Transverse colon (tissue), 4 donors: ENCODE measurements around the gene GPR152. TPM values are rescaled to one million over a fixed set of nuclear protein-coding genes. Genes with fewer than 3 reads are reported as not detected.
"Not testable (repeated sequence)": the region's sequence is repeated elsewhere in the genome, so short reads cannot be mapped to it uniquely, and the experiment has no call there.

Experiments used
- DNase-seq: peaks from one replicate; pipeline ENCODE4 v3.0.0-alpha.2; 2019
- H3K27ac ChIP-seq, 4 donors: fragments of 200-600 bp; sonication (generic); 2 replicates each; pipeline ENCODE4 v1.5.1; 2016 to 2018; ENCODE audit warnings: inconsistent platforms in 4 of 4
- H3K27me3 ChIP-seq: fragments of 200-600 bp; sonication (generic); 2 replicates; pipeline ENCODE4 v1.5.1; 2017; ENCODE audit warnings: inconsistent platforms
- H3K36me3 ChIP-seq, 4 donors: fragments of 200-600 bp; sonication (generic); 2 replicates each; pipeline ENCODE4 v1.5.1; 2017 to 2019; ENCODE audit warnings: inconsistent platforms in 4 of 4
- H3K4me1 ChIP-seq, 4 donors: fragments of 200-600 bp; sonication (generic); 2 replicates each; pipeline ENCODE4 v1.5.1; 2017 to 2020; ENCODE audit warnings: inconsistent platforms in 4 of 4
- H3K4me3 ChIP-seq, 4 donors: fragments of 200-600 bp; sonication (generic); 1 replicate in 1 of 4; 2 replicates in 3 of 4; pipeline versions ENCODE4 v1.5.1 to v1.6.1; 2017 to 2019; ENCODE audit warnings: inconsistent platforms in 4 of 4
- H3K9me3 ChIP-seq, 2 donors: fragments of 200-600 bp; sonication (generic); 2 replicates each; pipeline ENCODE4 v1.5.1; 2017 to 2019; ENCODE audit warnings: inconsistent platforms in 2 of 2
- CTCF ChIP-seq, 5 experiments: fragments of 200-600 bp in 3 of 5; fragments of 450-650 bp in 2 of 5; sonication (generic) in 3 of 5; IDR thresholded peaks; 1 replicate in 2 of 5; 2 replicates in 3 of 5; pipeline ENCODE4 v1.5.1; 2016 to 2017; ENCODE audit warnings: antibody characterized with exemption in 5 of 5, inconsistent platforms in 3 of 5, mild to moderate bottlenecking in 2 of 5, moderate library complexity in 1 of 5
- EP300 ChIP-seq: sonication (generic); formaldehyde crosslinking; IDR thresholded peaks from one replicate; pipeline ENCODE4 v1.6.1; 2017; ENCODE audit warnings: antibody characterized with exemption, low read depth
- POLR2A ChIP-seq: fragments of 450-650 bp; IDR thresholded peaks from one replicate; pipeline ENCODE4 v1.6.1; 2016; ENCODE audit warnings: antibody characterized with exemption, mild to moderate bottlenecking, moderate library complexity
- POLR2AphosphoS5 ChIP-seq, 3 donors: sonication (generic); formaldehyde crosslinking; IDR thresholded peaks; one replicate each; pipeline ENCODE4 v1.6.1; 2016; ENCODE audit warnings: antibody characterized with exemption in 3 of 3
- WGBS, 2 donors: methylation state at CpG; one replicate each; pipeline ENCODE4 v1.1.5; 2018; ENCODE audit warnings: low coverage in 1 of 2; 5-methylcytosine and 5-hydroxymethylcytosine counted together
- in situ Hi-C, 4 donors: fragments of 200-750 bp; cut with MboI; loops; one replicate each; pipeline versions ENCODE4 v1.15.0 to v1.15.1; 2017; ENCODE audit warnings: low sequenced_read_pairs in 3 of 4, low pct_ligation_motif_present in 1 of 4, low pct_unique_long_range_greater_than_20kb in 1 of 4
- intact Hi-C: fragments of 100-400 bp; cut with DNase I; formaldehyde crosslinking; loops from one replicate; pipeline ENCODE4 v1.15.1; 2023; ENCODE audit warnings: low total_unique reads
- total RNA-seq, 4 donors: library from RNA; depleted of rRNA; stranded (reverse); fragments of >200 nt; gene quantifications; one replicate each; pipeline ENCODE4 v1.1.0, GENCODE V29; 2016

The GPR152 gene
- total RNA-seq, 4 donors from 2014 or later = not detected

GRCh38 chr11:67428052-67429001 is 24.2 kb downstream of the GPR152 start, which contains the start of gene RPS6KB2:
Gene RPS6KB2 (plus strand): TSS chr11:67428494. CDS start chr11:67428546, 52 bp downstream.
- intact Hi-C loops (no loop called here), in situ Hi-C loops (no loop called here)
- no peaks in the 10 kb centered on the region for H3K27me3 ChIP-seq
- peak; percentile 95 for TF ChIP-seq POLR2A
- TF ChIP-seq EP300 = no peak
- TF ChIP-seq CTCF (IDR thresholded peaks at IDR 0.05) = no peak
- TF ChIP-seq POLR2AphosphoS5 (IDR thresholded peaks at IDR 0.05) = peak; percentile 95 to 98 (median 95)
- H3K4me3 ChIP-seq = peak within 1 kb of the TSS; percentile 85 to 95 (median 88)
- H3K27ac ChIP-seq = peak within 1 kb of the TSS; percentile 91 to 95 (median 94)
- peak; percentile 100 for DNase-seq
- H3K4me1 ChIP-seq = peaks cover 11 to 19% (median 15%) of the 10 kb centered on the region in 4 donors
- no peaks in the 10 kb centered on the region for H3K9me3 ChIP-seq
- H3K36me3 ChIP-seq = peaks cover 0 to 15% (median 7%) of the 10 kb centered on the region in 4 donors
- WGBS, 2 donors = 0 to 1% methylated on average over 10 to 66 of the region's 68 CpGs

GRCh38 chr11:67427364-67427859 is 25.1 kb downstream of the GPR152 start:
- in situ Hi-C loops, intact Hi-C loops: not testable (repeated sequence)

GRCh38 chr11:67423891-67424613 is 28.5 kb downstream of the GPR152 start:
- 91 to 100% methylated on average over 1 to 33 of the region's 34 CpGs for WGBS, 2 donors
- no peak for DNase-seq
- intact Hi-C loops = no loop called here
- Histone ChIP-seq H3K27me3 (no peaks in the 10 kb centered on the region), H3K4me3 (no peak overlapping the region), H3K4me1 (peaks cover 19 to 25% (median 23%) of the 10 kb centered on the region in 4 donors), H3K36me3 (no peaks in the 10 kb centered on the region), H3K27ac (no peak overlapping the region), H3K9me3 (no peaks in the 10 kb centered on the region)
- TF ChIP-seq EP300 = no peak
- no peak for TF ChIP-seq POLR2A
- TF ChIP-seq CTCF (IDR thresholded peaks at IDR 0.05) = no peak
- no peak for TF ChIP-seq POLR2AphosphoS5 (IDR thresholded peaks at IDR 0.05)
- in situ Hi-C loops = no loop called here

More at GRCh38 chr11:67427364-67427859, 25.1 kb downstream of the GPR152 start:
- not testable (repeated sequence) for DNase-seq, H3K9me3 ChIP-seq, H3K27me3 ChIP-seq
- peak overlapping the region; percentile 91 to 95 (median 94) for H3K27ac ChIP-seq
- WGBS, 2 donors = 60 to 71% methylated on average over 1 to 19 of the region's 19 CpGs
- H3K36me3 ChIP-seq = peaks cover 0 to 11% (median 4%) of the 10 kb centered on the region in 4 donors
- H3K4me1 ChIP-seq = peaks cover 11 to 19% (median 15%) of the 10 kb centered on the region in 4 donors
- H3K4me3 ChIP-seq = peak overlapping the region in 3 of 4 donors; percentile 87 to 95 (median 89)

- intact Hi-C loops = no loop called here
- no peaks in the 10 kb centered on the region for H3K27me3 ChIP-seq
- H3K27ac ChIP-seq = no peak overlapping the region
- WGBS, 2 donors = 100% methylated on average over 13 of the region's 13 CpGs; no CpG with 5 or more reads in 1 of the 2 donors
- H3K36me3 ChIP-seq = no peaks in the 10 kb centered on the region
- H3K4me1 ChIP-seq = peaks cover 18 to 22% (median 19%) of the 10 kb centered on the region in 4 donors
- DNase-seq = no peak
- H3K9me3 ChIP-seq = no peaks in the 10 kb centered on the region
- TF ChIP-seq EP300 (no peak), CTCF (IDR thresholded peaks at IDR 0.05) (no peak), POLR2AphosphoS5 (IDR thresholded peaks at IDR 0.05) (no peak), POLR2A (no peak)
- no peak overlapping the region for H3K4me3 ChIP-seq
- in situ Hi-C loops = no loop called here
These were observed 29.1 kb downstream of the GPR152 start for GRCh38 chr11:67423466-67423865.
